Measurements from ENCODE around the gene LSP1. TPM values are rescaled to one million over a fixed set of nuclear protein-coding genes. Genes with fewer than 3 reads are reported as not detected.
"Not testable (repeated sequence)": the region's sequence is repeated elsewhere in the genome, so short reads cannot be mapped to it uniquely, and the experiment has no call there.

Gene LSP1
- polyA plus RNA-seq, 1 donor, result 54.4 TPM

DNA sequence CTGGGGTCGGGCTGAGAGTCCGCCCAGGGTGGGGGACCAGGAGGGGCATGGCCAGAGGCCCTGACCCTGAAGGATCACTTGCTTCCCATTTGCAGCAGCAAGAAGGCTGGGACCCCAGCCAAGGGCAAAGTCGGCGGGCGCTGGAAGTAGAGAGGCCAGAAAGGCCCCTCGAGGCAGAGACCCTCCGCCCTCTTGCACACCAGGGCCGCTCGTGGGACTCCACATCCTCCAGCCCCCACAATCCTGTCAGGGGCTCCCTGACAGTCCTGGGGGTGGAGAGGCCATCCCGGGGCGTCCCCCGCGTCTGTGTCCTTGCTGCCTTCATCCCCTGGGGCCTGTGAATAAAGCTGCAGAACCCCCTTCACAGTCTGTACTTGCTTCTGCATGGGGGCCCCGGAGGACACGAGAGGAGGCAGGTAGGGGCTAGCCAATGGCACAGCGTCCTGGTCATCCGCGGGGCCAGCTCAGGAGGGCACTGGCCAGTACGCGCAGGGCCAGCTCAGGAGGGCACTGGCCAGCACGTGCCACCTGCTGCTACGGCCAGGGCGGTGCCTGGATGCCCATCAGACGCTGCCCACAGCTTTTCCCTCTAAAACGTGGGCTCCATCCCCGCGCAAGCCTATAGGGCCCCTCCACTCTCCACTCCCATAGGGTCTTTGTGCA is 85.6 kb downstream of the LSP1 start:
- DNase-seq (ENCODE audit: low read depth), result no peak

DNA sequence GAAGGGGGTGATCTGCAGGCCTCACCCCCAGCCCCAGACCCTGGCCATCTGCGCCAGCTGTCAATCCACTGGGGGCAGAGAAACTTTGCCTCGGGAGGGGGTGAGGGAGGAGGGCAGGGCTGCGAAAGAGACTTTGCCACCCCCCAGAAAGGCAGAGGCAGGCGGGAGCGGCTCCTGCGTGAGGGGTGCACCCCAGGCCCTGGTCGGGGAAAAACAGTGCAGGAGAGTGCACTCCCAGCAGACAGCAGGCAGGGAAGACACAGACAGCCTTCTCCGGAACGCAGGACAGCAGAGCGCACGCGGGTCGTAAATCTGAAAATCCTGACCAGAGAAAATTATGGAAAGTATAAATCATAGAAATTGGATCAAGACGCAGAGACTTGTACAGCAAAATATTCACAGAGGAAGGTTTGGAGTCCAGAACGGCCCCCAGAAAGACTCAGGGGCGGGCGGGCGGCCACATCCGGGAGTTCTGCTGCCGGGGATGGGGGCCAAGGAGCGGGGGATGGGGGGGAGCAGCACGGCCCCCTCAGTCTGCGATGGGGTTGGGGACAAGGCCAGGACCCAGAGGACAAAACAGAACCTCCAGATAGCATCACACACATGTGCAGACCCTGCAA is 86.2 kb downstream of the LSP1 start:
- DNase-seq (ENCODE audit: low read depth), result peak; percentile 76

DNA sequence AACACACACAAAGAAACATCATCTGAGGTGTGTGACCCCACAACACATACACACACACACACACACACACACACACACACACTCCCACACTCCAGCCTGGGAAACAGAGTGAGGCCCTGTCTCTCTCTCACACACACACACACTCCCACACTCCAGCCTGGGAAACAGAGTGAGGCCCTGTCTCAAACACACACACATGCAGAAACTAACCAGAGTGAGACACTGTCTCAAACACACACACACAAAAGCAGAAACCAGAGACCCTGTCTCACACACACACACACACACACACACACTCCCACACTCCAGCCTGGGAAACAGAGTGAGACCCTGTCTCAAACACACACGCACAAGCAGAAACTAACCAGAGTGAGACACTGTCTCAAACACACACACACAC is 86.9 kb downstream of the LSP1 start:
- DNase-seq (ENCODE audit: low read depth), result not testable (repeated sequence)

Other genes with a start within 250 kb of the LSP1 start
- gene KRTAP5-3, start 244.6 kb upstream of the LSP1 start, polyA plus RNA-seq (ENCODE audit: insufficient read length), result not detected
- not detected for gene KRTAP5-4, start 230.9 kb upstream of the LSP1 start, polyA plus RNA-seq (ENCODE audit: insufficient read length)
- not detected for gene KRTAP5-5, start 223.3 kb upstream of the LSP1 start, polyA plus RNA-seq (ENCODE audit: insufficient read length)
- gene KRTAP5-6, start 155.9 kb upstream of the LSP1 start, polyA plus RNA-seq (ENCODE audit: insufficient read length), result 0.71 TPM
- gene IFITM10, start 102.5 kb upstream of the LSP1 start, polyA plus RNA-seq (ENCODE audit: insufficient read length), result 0.81 TPM
- 80.6 TPM for gene CTSD, start 89.2 kb upstream of the LSP1 start, polyA plus RNA-seq (ENCODE audit: insufficient read length)
- 0.54 TPM for gene SYT8, start 18.1 kb upstream of the LSP1 start, polyA plus RNA-seq (ENCODE audit: insufficient read length)
- 3,886 TPM for gene TNNI2, start 14.1 kb upstream of the LSP1 start, polyA plus RNA-seq (ENCODE audit: insufficient read length)
- gene PRR33, start 38.8 kb downstream of the LSP1 start, polyA plus RNA-seq (ENCODE audit: insufficient read length), result 6.3 TPM
- 9,432 TPM for gene TNNT3, start 66.6 kb downstream of the LSP1 start, polyA plus RNA-seq (ENCODE audit: insufficient read length)
- gene MRPL23, start 94.2 kb downstream of the LSP1 start, polyA plus RNA-seq (ENCODE audit: insufficient read length), result 78.4 TPM
- 12,528 TPM for gene H19, start 144.8 kb downstream of the LSP1 start, polyA plus RNA-seq (ENCODE audit: insufficient read length)

Data from forelimb muscle (tissue), 1 donor.